BLaER1 (cell line): Measurements from ENCODE around the gene ATXN7L1.

ENCODE experiments used
- H3K27ac ChIP-seq: shearing (Covaris generic); formaldehyde crosslinking; 2 replicates; pipeline ENCODE4 v1.8.1; 2022
- H3K27me3 ChIP-seq: shearing (Covaris generic); formaldehyde crosslinking; 2 replicates; pipeline ENCODE4 v1.8.1; 2022
- H3K36me3 ChIP-seq: shearing (Covaris generic); formaldehyde crosslinking; 2 replicates; pipeline ENCODE4 v1.8.1; 2022
- H3K4me1 ChIP-seq: shearing (Covaris generic); formaldehyde crosslinking; 2 replicates; pipeline ENCODE4 v1.8.1; 2022
- H3K4me2 ChIP-seq: shearing (Covaris generic); formaldehyde crosslinking; 2 replicates; pipeline ENCODE4 v1.8.1; 2022
- H3K4me3 ChIP-seq: shearing (Covaris generic); formaldehyde crosslinking; 2 replicates; pipeline ENCODE4 v1.8.1; 2022
- H3K9ac ChIP-seq: shearing (Covaris generic); formaldehyde crosslinking; 2 replicates; pipeline ENCODE4 v1.8.1; 2022
- H3K9me3 ChIP-seq: shearing (Covaris generic); formaldehyde crosslinking; 2 replicates; pipeline ENCODE4 v1.8.1; 2022
- H4K20me1 ChIP-seq: shearing (Covaris generic); formaldehyde crosslinking; 2 replicates; pipeline ENCODE4 v1.8.1; 2022
- Cebpa-rat ChIP-seq: shearing (Covaris generic); IDR thresholded peaks from 2 replicates; pipeline ENCODE4 v1.8.1; 2022

ATXN7L1 gene

DNA sequence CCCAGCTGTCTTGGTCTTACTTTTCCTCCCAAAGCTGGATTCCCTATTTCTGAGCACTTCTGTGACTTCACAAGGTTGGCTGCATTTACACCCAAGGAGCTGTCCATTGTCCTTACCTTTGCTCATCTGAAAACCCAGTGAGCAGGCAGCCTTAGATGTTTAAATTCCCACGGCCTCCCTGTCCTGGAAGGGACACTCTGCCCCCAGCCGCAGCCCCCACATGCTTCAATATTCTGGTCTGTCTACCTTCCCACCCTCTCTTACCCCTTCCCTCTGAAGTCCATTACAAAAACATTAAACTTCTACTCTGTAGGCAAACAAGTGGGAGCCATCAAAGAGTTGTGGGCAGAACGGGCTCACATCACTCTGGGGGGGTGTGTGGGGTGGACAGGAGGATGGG is 221.3 kb downstream of the ATXN7L1 start:
- no peak overlapping the region for H3K27ac ChIP-seq
- no peak overlapping the region for H3K9ac ChIP-seq
- H3K4me1 ChIP-seq: no peaks in the 10 kb centered on the region
- no peak for TF ChIP-seq Cebpa-rat
- no peaks in the 10 kb centered on the region for H3K9me3 ChIP-seq
- peaks cover 50% of the 10 kb centered on the region for H3K36me3 ChIP-seq
- no peak overlapping the region for H3K4me3 ChIP-seq
- no peaks in the 10 kb centered on the region for H3K27me3 ChIP-seq
- H4K20me1 ChIP-seq: peaks cover 77% of the 10 kb centered on the region
- H3K4me2 ChIP-seq: no peak overlapping the region

DNA sequence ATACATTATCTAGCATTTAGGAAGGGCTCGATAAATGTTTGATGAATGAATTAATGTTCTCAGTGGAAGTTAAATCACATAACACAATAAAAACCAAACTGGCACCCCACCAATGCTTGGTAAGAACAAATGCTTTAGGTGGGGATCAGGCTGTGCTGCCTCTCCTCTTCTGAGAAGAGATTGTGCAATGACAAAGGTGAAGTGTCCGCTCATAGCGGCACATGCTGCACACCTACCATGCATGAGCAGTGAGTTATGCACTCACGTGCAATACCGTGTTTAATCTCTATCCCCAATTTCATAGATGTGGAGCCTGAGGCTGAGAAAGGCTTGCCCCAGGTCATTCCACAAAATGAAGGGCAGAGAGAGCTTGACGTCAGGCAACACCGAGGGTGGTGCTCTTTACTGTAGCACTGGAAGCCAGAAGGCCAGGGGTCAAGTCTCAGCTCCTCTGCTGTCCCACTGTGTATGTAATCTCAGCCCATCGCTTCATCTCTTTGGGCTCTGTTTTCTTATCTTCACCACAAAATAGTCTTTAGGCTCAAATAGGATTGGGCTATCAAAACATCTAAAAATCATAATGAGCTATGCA is 222.2 kb downstream of the ATXN7L1 start:
- TF ChIP-seq Cebpa-rat: no peak
- H3K4me1 ChIP-seq: no peaks in the 10 kb centered on the region
- no peaks in the 10 kb centered on the region for H3K27me3 ChIP-seq
- H3K36me3 ChIP-seq: peaks cover 48% of the 10 kb centered on the region
- H3K9me3 ChIP-seq: no peaks in the 10 kb centered on the region
- no peak overlapping the region for H3K4me2 ChIP-seq
- H3K9ac ChIP-seq: no peak overlapping the region
- no peak overlapping the region for H3K27ac ChIP-seq
- peaks cover 80% of the 10 kb centered on the region for H4K20me1 ChIP-seq
- H3K4me3 ChIP-seq: no peak overlapping the region

DNA sequence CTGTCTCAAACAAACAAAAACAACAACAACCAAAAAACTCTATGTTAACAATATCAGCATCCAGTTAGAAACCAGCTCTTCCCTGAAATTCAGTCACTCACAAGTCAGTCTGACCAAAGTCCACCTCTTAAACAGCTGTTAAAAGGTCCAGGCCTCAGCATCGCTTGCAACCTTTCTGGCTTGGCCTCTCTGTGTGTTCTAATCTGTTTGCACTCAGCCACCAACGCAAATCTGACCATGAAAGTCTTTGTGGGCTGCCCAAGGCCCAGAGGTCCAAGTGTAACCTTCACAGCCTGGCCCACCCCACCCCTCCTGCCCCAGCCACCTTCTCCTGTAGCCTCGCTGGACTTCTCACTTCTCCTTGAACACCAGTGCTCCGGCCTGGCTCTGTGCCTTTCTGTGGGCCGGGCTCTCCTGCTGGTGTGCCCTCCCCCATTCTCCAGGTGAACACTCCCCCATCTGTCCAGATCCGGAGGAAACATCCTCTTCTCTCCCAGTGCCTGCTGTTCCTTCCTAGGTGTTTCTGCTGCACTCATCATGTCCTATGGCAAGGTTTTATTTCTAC is 222.9 kb downstream of the ATXN7L1 start:
- Histone ChIP-seq H3K27ac (no peak overlapping the region), H3K4me3 (no peak overlapping the region), H3K27me3 (no peaks in the 10 kb centered on the region), H4K20me1 (peaks cover 86% of the 10 kb centered on the region), H3K9me3 (no peaks in the 10 kb centered on the region), H3K36me3 (peaks cover 51% of the 10 kb centered on the region), H3K4me2 (no peak overlapping the region), H3K9ac (no peak overlapping the region), H3K4me1 (0 out of 2 replicates have a peak, but pooled peaks cover 3% of the 10 kb centered on the region)
- TF ChIP-seq Cebpa-rat: no peak

DNA sequence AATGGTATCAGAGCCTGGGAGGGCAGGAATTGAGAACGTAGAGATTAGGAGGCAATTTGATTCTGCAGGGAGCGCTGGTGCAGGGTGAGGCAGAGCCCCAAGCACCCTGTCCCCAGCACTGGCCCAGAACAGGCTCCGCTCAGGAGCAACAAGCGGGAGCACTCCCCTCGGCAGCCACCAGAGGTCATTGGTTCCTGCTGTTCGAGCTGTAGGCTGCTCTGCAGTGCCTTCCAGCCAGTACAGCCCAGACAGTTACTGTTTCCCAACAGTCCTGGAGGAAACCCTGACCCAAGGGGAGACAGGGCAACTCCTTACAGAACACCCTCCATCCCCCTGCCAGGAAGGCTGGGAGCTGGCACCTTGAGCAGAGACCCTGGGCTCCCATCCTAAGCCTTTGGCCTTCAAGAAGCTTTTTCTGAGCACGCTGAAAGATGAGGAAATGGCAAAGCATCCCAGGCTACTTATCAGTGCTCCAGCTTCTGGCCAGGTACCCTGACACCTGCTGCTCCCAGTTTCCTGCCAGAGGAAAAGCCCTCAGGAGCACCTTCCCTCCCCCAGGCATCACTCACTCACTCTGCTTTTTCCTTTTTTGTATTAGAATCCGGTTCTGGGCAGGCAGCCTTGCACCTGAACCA is 223.9 kb downstream of the ATXN7L1 start:
- Histone ChIP-seq H3K27me3 (no peaks in the 10 kb centered on the region), H3K9me3 (no peaks in the 10 kb centered on the region), H4K20me1 (peaks cover 91% of the 10 kb centered on the region), H3K4me1 (0 out of 2 replicates have a peak, but pooled peaks cover 4% of the 10 kb centered on the region), H3K4me3 (no peak overlapping the region), H3K4me2 (no peak overlapping the region), H3K9ac (no peak overlapping the region), H3K36me3 (peaks cover 61% of the 10 kb centered on the region), H3K27ac (no peak overlapping the region)
- TF ChIP-seq Cebpa-rat: no peak

DNA sequence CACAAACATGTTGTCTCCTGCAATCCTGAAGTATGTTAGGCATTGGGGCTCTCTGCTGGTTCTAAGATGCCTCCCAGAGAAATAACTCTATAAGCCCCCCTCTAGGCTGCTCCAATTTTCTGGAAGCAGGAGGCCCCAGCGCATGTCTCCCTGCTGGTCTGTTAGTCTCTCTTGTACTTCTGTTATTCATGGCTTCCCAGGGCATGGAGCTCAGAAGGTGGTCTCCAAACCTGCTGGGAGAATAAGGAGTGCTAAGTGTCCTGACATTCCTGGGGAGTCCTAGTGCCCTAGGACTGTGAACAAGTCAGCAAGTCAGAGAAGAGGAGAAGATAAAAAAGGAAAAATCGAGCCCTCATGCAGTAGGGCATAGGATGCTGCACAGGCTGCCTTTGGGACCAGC is 224.6 kb downstream of the ATXN7L1 start:
- H3K27ac ChIP-seq: no peak overlapping the region
- no peak for TF ChIP-seq Cebpa-rat
- 0 out of 2 replicates have a peak, but pooled peaks cover 4% of the 10 kb centered on the region for H3K4me1 ChIP-seq
- peaks cover 57% of the 10 kb centered on the region for H3K36me3 ChIP-seq
- H4K20me1 ChIP-seq: peaks cover 87% of the 10 kb centered on the region
- no peak overlapping the region for H3K4me2 ChIP-seq
- no peaks in the 10 kb centered on the region for H3K9me3 ChIP-seq
- H3K4me3 ChIP-seq: no peak overlapping the region
- no peak overlapping the region for H3K9ac ChIP-seq
- no peaks in the 10 kb centered on the region for H3K27me3 ChIP-seq

DNA sequence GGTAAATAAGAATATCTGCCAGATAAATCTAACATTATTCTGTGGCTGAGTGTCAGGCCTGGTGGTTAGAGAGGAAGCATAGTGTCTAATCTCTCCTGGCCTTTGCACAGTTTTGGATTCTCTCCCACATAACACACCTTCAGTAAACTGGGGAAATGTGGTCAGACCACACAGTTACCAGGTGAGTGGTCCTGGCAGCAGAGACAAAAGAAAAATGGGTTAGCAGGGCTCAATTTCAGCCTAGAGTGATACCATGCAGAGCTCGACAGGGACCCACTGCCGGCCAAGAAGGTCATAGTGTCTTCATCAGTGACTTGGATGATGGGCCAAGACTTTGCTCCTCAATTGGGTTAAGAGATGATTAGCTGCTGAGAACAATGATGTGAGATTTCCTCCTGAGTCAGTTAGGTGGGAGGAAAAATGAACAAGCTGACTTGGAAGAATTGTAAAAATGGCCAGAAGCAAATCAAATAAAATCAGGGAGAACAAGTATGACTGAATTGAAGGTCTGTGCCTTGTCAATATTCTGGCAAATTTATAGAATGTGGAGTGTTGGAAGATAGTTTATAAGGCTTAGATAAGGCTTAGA is 225.9 kb downstream of the ATXN7L1 start:
- TF ChIP-seq Cebpa-rat: no peak
- Histone ChIP-seq H3K4me2 (no peak overlapping the region), H3K4me3 (no peak overlapping the region), H4K20me1 (peaks cover 74% of the 10 kb centered on the region), H3K9ac (no peak overlapping the region), H3K36me3 (peaks cover 45% of the 10 kb centered on the region), H3K27me3 (no peaks in the 10 kb centered on the region), H3K27ac (no peak overlapping the region), H3K4me1 (0 out of 2 replicates have a peak, but pooled peaks cover 4% of the 10 kb centered on the region), H3K9me3 (no peaks in the 10 kb centered on the region)

DNA sequence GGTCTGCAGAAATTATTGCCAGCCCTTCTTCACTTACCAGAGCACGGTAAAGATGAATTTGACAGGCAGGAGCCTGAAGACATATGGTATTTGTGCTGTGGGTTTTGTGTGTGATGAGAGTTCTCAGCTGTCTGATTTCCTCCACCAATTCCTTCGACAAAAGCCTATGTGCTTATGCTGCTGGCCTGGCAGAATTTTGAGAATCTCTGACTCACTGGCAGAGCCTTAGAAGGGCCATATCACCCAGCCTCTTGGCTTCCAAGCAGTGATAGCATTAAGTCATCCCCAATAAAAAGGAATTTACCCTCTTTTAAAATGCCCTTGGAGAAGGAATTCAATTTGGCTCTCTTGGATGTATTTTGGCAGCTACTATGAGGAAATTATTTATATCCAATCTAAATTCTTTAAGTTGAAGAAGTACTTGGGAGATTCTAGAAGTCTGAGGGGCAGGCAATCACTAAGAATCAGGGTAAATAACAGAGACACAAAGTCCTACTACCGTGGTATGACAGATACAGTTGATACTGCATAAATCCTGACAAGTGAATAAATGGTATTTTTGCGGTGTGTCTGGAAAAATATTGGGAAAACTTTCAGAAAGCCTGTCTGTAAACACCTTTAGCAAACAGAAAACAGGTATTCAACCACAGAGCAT is 226.5 kb downstream of the ATXN7L1 start:
- Histone ChIP-seq H3K4me3 (no peak overlapping the region), H3K9ac (no peak overlapping the region), H3K36me3 (peaks cover 39% of the 10 kb centered on the region), H4K20me1 (peaks cover 68% of the 10 kb centered on the region), H3K9me3 (no peaks in the 10 kb centered on the region), H3K4me2 (no peak overlapping the region), H3K4me1 (0 out of 2 replicates have a peak, but pooled peaks cover 4% of the 10 kb centered on the region), H3K27me3 (no peaks in the 10 kb centered on the region), H3K27ac (no peak overlapping the region)
- no peak for TF ChIP-seq Cebpa-rat

DNA sequence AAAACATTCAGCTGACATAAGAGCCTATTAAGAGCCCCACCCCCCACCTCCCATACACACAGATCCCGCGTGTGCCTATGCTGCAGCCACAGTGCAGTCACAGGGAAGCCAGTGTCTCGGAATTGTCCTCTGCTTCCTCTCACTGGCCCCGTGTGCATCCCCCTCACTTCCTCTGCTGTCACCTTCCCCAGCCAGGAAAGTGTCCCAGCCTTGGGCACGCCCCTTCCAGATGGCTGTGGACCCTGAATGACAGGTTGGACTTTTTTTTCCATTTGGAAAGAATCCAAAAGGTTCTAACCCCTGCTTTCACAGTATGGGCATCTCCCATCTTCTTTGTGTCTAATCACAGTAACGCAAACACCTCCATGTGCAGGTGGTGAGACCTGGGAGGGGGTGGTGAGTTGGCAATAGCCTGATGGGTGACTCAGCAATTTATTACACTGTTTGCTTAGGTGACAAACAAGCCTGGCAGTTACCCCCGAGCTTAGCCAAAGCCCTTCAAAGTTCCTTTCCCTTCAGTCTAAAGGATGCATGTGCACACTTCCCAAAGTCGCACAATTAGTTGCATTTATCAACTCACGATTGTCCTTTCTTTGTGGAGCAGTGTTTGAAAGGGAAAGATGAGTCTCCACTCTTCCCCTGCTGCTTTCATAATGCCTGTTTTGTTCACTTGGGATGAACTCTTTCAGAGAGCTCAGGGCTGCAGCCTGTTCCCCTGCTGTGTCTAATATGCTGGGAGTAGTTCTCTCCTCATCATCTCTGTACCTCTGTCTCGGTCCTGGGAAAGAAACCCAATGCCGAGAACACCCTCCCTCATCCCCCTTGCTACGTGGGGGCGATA is 227.6 kb downstream of the ATXN7L1 start:
- H3K9ac ChIP-seq: no peak overlapping the region
- H3K4me2 ChIP-seq: no peak overlapping the region
- peaks cover 39% of the 10 kb centered on the region for H3K36me3 ChIP-seq
- 0 out of 2 replicates have a peak, but pooled peaks cover 4% of the 10 kb centered on the region for H3K4me1 ChIP-seq
- H4K20me1 ChIP-seq: peaks cover 57% of the 10 kb centered on the region
- TF ChIP-seq Cebpa-rat: no peak
- no peak overlapping the region for H3K27ac ChIP-seq
- H3K27me3 ChIP-seq: no peaks in the 10 kb centered on the region
- no peak overlapping the region for H3K4me3 ChIP-seq
- no peaks in the 10 kb centered on the region for H3K9me3 ChIP-seq

DNA sequence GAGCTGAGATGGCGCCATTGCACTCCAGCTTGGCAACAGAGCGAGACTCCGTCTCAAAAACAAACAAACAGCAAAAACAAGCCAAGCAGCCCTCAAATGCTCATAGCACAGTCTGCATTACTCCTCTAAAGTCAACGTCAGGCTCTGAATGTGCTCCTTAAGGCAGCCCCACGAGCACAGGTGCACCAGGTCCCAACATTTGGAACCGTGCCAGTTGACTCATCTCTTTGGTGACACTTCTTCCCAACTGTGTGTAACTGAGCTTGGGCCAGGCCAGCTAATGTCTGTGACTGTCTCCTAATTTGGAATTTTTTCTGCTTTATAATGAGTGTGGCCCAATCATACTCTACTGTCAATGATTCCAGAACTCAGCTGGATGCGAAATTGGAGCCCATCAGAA is 228.8 kb downstream of the ATXN7L1 start:
- H3K27me3 ChIP-seq: no peaks in the 10 kb centered on the region
- no peak overlapping the region for H3K4me2 ChIP-seq
- peaks cover 50% of the 10 kb centered on the region for H3K36me3 ChIP-seq
- H3K4me3 ChIP-seq: no peak overlapping the region
- peaks cover 45% of the 10 kb centered on the region for H4K20me1 ChIP-seq
- no peaks in the 10 kb centered on the region for H3K9me3 ChIP-seq
- H3K9ac ChIP-seq: no peak overlapping the region
- H3K4me1 ChIP-seq: 0 out of 2 replicates have a peak, but pooled peaks cover 4% of the 10 kb centered on the region
- TF ChIP-seq Cebpa-rat: no peak
- no peak overlapping the region for H3K27ac ChIP-seq
